ENCODE data around the gene SOX13.

DNA sequence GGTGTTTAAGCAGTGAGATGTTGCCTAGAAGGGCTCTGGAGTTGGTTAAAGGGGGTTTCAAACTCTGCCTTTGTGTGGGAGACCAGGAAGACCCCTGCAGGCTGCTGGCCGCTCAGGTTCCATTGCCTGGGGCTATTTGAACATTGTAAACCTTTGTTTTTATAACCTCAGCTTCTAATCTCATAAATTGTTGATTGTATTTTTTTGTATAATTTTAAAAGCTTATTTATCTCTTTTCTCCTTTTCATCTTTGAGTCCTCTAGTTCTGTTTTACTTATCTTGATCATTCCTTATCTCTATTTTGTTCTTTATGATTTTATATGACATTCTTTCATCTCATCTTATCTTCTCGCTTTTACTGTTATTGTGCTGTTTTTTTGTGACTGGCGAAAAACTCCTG, 45.5 kb upstream of the SOX13 start:
- TF ChIP-seq, protein P1, sequence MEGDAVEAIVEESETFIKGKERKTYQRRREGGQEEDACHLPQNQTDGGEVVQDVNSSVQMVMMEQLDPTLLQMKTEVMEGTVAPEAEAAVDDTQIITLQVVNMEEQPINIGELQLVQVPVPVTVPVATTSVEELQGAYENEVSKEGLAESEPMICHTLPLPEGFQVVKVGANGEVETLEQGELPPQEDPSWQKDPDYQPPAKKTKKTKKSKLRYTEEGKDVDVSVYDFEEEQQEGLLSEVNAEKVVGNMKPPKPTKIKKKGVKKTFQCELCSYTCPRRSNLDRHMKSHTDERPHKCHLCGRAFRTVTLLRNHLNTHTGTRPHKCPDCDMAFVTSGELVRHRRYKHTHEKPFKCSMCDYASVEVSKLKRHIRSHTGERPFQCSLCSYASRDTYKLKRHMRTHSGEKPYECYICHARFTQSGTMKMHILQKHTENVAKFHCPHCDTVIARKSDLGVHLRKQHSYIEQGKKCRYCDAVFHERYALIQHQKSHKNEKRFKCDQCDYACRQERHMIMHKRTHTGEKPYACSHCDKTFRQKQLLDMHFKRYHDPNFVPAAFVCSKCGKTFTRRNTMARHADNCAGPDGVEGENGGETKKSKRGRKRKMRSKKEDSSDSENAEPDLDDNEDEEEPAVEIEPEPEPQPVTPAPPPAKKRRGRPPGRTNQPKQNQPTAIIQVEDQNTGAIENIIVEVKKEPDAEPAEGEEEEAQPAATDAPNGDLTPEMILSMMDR (conservative IDR thresholded peaks at IDR 0.05; ENCODE audit: low read depth, low read length) = no peak
- TF ChIP-seq RCOR1 (IDR thresholded peaks at IDR 0.05; ENCODE audit: insufficient replicate concordance, low read length) = no peak
- TF ChIP-seq, protein P2, sequence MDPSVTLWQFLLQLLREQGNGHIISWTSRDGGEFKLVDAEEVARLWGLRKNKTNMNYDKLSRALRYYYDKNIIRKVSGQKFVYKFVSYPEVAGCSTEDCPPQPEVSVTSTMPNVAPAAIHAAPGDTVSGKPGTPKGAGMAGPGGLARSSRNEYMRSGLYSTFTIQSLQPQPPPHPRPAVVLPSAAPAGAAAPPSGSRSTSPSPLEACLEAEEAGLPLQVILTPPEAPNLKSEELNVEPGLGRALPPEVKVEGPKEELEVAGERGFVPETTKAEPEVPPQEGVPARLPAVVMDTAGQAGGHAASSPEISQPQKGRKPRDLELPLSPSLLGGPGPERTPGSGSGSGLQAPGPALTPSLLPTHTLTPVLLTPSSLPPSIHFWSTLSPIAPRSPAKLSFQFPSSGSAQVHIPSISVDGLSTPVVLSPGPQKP (IDR thresholded peaks at IDR 0.05; ENCODE audit: borderline replicate concordance, low read depth, low read length) = no peak
- TF ChIP-seq MAFK (IDR thresholded peaks at IDR 0.05; ENCODE audit: low read depth, low read length) = no peak
- TF ChIP-seq MAZ (IDR thresholded peaks at IDR 0.05; ENCODE audit: borderline replicate concordance, low read depth, low read length) = no peak
- no peak for TF ChIP-seq POLR2A (IDR thresholded peaks at IDR 0.05; ENCODE audit: low read depth, low read length)
- TF ChIP-seq CEBPB (IDR thresholded peaks at IDR 0.05; ENCODE audit: low read depth, low read length) = no peak
- TF ChIP-seq CHD1 (IDR thresholded peaks at IDR 0.05; ENCODE audit: low read depth, low read length) = no peak
- no peak for TF ChIP-seq RAD21 (IDR thresholded peaks at IDR 0.05; ENCODE audit: low read length)
- TF ChIP-seq NFE2L2 (IDR thresholded peaks at IDR 0.05; ENCODE audit: low read depth, low read length) = no peak
- no peak for TF ChIP-seq SMC3 (IDR thresholded peaks at IDR 0.05; ENCODE audit: low read depth, low read length)
